ENCODE data around the gene ABRAXAS1. TPM values are rescaled to one million over a fixed set of nuclear protein-coding genes. Genes with fewer than 3 reads are reported as not detected.
A peak's percentile ranks its signal among the peaks of the same experiment; 100 is the strongest.

ABRAXAS1 gene
- total and polyA plus RNA-seq, 10 of the 15 experiments (the other 5 are each of a cell fraction or from before 2014, with no cell fraction given): 2.2 to 9.7 (median 5.8) TPM

DNA sequence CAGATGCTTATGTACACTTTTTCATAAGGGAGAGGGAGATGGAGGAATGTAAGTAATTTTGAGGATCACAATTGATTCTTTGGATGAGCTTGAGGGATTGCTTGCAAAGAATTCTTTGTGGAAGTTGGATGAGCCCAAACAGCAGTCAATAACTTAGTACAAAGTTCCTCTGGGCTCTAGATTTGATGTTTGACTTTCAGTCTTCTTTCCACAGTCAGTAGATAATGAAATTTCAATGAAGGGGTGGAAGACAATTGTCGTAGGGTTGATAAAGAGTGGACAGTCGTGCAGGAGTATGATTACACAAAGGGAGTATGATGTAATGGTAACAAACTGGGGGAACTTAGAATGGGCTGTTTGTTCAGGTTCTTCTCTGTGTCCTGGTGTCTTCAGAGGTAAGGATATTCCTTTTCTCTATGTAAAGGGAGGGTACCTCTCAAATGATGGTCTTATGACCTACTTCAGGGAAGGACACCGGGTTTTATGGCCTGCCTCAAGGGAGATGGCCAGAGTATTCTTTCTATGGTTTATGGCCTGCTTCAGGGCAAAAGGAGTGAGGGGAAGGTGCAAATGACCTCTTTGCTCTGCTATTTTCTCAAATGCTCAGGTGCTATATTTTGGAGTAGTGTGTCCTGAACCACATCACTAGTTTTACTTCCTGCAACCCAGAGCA lies 1.7 kb upstream of the ABRAXAS1 start:
- Histone ChIP-seq H3K9ac (ENCODE audit: control insufficient read depth, insufficient read depth, low read length) (no peak overlapping the region), H3K4me1 (ENCODE audit: control insufficient read depth, insufficient read depth, low read length) (peaks cover 6% of the 10 kb centered on the region; the same call in 1 of the 2 replicates), H3K9me3 (replicated peaks; ENCODE audit: control insufficient read depth, insufficient read depth, low read length) (no peaks in the 10 kb centered on the region), H3K79me2 (ENCODE audit: control insufficient read depth, insufficient read depth, low read length) (no peaks in the 10 kb centered on the region), H3K27me3 (replicated peaks in 1 of 2; ENCODE audit: control insufficient read depth in 2 of 2, insufficient read depth in 2 of 2, low read length in 1 of 2) (no peaks in the 10 kb centered on the region), H2AFZ (ENCODE audit: control insufficient read depth, low read depth, low read length) (peak overlapping the region; percentile 25; the same call in 1 of the 2 replicates), H3K27ac (ENCODE audit: control insufficient read depth, insufficient read depth) (no peak overlapping the region), H3K4me3 (no peak overlapping the region), H3K36me3 (ENCODE audit: control insufficient read depth in 2 of 2, insufficient read depth in 2 of 2, low read length in 1 of 2) (no peaks in the 10 kb centered on the region), H4K20me1 (ENCODE audit: control insufficient read depth, insufficient read depth) (no peaks in the 10 kb centered on the region), H3K4me2 (ENCODE audit: control insufficient read depth, insufficient read depth) (no peak overlapping the region)
- ATAC-seq (no peak), FAIRE-seq (no peak), DNase-seq (ENCODE audit: low read depth, low spot score) (no peak)
- CTCF ChIA-PET: interaction anchor here (1.0 to 1.2 kb wide), 3 partner anchors 22 to 96 kb away, joined by 3 read pairs; no protein-coding TSS in a partner anchor
- RAD21 ChIA-PET (ENCODE audit: unreplicated experiment): no interaction called here
- TF ChIP-seq EGR1 (IDR thresholded peaks at IDR 0.05; ENCODE audit: borderline replicate concordance in 1 of 2, low read depth in 2 of 2, low read length in 2 of 2) (no peak), HSF1 (IDR thresholded peaks at IDR 0.05; ENCODE audit: low read depth, low read length) (no peak), SRF (IDR thresholded peaks at IDR 0.05; ENCODE audit: low read depth in 2 of 2, low read length in 2 of 2) (no peak), HDGF (IDR thresholded peaks at IDR 0.05) (no peak), PML (IDR thresholded peaks at IDR 0.05; ENCODE audit: low read length) (no peak), YY1 (IDR thresholded peaks at IDR 0.05; ENCODE audit: low read depth, low read length) (no peak), RFX5 (IDR thresholded peaks at IDR 0.05; ENCODE audit: low read depth, low read length) (no peak), TARDBP (IDR thresholded peaks at IDR 0.05; ENCODE audit: borderline replicate concordance) (no peak), ZBED1 (IDR thresholded peaks at IDR 0.05; ENCODE audit: borderline replicate concordance) (no peak), FOXK2 (IDR thresholded peaks at IDR 0.05) (no peak), CREM (IDR thresholded peaks at IDR 0.05; ENCODE audit: low read depth) (no peak), TCF7 (IDR thresholded peaks at IDR 0.05; ENCODE audit: borderline replicate concordance) (no peak)
- TF ChIP-seq, protein P1, sequence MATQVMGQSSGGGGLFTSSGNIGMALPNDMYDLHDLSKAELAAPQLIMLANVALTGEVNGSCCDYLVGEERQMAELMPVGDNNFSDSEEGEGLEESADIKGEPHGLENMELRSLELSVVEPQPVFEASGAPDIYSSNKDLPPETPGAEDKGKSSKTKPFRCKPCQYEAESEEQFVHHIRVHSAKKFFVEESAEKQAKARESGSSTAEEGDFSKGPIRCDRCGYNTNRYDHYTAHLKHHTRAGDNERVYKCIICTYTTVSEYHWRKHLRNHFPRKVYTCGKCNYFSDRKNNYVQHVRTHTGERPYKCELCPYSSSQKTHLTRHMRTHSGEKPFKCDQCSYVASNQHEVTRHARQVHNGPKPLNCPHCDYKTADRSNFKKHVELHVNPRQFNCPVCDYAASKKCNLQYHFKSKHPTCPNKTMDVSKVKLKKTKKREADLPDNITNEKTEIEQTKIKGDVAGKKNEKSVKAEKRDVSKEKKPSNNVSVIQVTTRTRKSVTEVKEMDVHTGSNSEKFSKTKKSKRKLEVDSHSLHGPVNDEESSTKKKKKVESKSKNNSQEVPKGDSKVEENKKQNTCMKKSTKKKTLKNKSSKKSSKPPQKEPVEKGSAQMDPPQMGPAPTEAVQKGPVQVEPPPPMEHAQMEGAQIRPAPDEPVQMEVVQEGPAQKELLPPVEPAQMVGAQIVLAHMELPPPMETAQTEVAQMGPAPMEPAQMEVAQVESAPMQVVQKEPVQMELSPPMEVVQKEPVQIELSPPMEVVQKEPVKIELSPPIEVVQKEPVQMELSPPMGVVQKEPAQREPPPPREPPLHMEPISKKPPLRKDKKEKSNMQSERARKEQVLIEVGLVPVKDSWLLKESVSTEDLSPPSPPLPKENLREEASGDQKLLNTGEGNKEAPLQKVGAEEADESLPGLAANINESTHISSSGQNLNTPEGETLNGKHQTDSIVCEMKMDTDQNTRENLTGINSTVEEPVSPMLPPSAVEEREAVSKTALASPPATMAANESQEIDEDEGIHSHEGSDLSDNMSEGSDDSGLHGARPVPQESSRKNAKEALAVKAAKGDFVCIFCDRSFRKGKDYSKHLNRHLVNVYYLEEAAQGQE (IDR thresholded peaks at IDR 0.05; ENCODE audit: low read depth, low read length): no peak
- no TSS peak for BruUV-seq (replicated peaks)
- 96% methylated on average over 3 of the region's 3 CpGs for WGBS (ENCODE audit: insufficient coverage, insufficient replicate concordance, low lambda C conversion rate, missing lambda C conversion rate)
- SMC1A ChIA-PET (ENCODE audit: uncharacterized antibody, unreplicated experiment): interaction anchor here (0.7 to 1.7 kb wide), 3 partner anchors 13 to 1127 kb away, joined by 3 to 4 read pairs (median 4); no protein-coding TSS in a partner anchor
- intact Hi-C loops (cut with micrococcal nuclease; ENCODE audit: unreplicated experiment): no loop called here
- in situ Hi-C loops (cut with MboI): no loop called here
- POLR2A ChIA-PET: interaction anchor here (1.1 kb wide), 2 partner anchors 28 to 35 kb away, joined by 3 to 5 read pairs; no protein-coding TSS in a partner anchor
